Neural cell (in vitro differentiated cells): ENCODE data around the gene RPS6KA5.

Experiments used
- CTCF ChIP-seq: fragments of 450-650 bp; IDR thresholded peaks from 2 replicates; pipeline ENCODE4 v1.5.1; 2014; ENCODE audit warnings: antibody characterized with exemption, mild to moderate bottlenecking, moderate library complexity; ENCODE audit not compliant: poor library complexity, severe bottlenecking
- RAD21 ChIP-seq: fragments of 450-650 bp; conservative IDR thresholded peaks from 2 replicates; pipeline ENCODE4 v1.6.1; 2014; ENCODE audit warnings: antibody characterized with exemption, mild to moderate bottlenecking, moderate library complexity

DNA sequence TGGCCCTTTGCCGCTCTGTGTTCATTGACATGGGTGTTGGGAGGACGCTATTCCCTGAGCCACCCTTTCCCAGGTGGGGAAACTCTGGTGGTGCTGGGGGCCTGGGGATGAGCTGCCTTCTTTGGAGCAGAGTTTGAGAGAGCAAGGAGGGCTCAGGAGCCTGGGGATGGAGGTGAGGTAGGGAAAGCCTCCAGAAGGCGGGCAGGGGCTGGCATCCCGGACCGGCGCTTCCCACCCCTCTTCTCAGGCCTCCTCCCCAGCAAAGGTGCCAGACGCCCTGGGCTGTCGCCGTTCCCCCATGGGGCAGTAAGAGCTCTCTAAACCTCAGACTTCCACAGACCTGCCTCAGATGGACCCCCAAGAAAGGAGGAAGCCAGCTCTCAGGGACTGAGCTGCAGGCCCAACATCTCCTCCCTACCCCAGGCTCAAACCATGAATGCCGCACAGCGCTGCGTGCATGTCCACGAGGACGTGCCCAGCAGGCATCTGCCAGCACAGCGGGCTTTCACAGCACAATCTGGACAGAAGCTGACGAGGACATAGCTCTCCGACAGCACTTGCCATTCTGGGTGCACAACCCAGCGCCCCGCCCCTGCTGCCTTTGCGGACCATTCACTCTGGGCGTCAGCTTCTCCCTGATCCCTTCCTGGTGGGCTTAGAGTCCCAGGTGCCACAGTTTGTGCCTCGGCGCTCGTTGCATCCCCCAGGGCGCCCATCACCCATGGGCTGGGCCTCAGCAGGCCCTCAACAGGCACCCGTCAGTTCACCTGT lies 229.3 kb downstream of the RPS6KA5 start:
- no peak for TF ChIP-seq CTCF
- TF ChIP-seq RAD21 = no peak
